Neural crest cell (in vitro differentiated cells): ENCODE data around the gene C12orf56. TPM values are rescaled to one million over a fixed set of nuclear protein-coding genes. Genes with fewer than 3 reads are reported as not detected.

Experiments used
- DNase-seq: peaks from one replicate; pipeline ENCODE4 v3.0.0; 2021; ENCODE audit warnings: low read depth, mixed read lengths, low spot score
- H3K27ac Mint-ChIP-seq: one replicate; pipeline ENCODE4 v1.8.0; 2021; ENCODE audit warnings: mild to moderate bottlenecking, mixed read lengths; ENCODE audit not compliant: unreplicated experiment
- H3K27me3 Mint-ChIP-seq: 2 replicates; pipeline ENCODE4 v1.8.0; 2021; ENCODE audit warnings: low read depth, mild to moderate bottlenecking, mixed read lengths
- H3K36me3 Mint-ChIP-seq: 2 replicates; pipeline ENCODE4 v1.8.0; 2021; ENCODE audit warnings: low read depth, mild to moderate bottlenecking, mixed read lengths
- H3K4me1 Mint-ChIP-seq: 2 replicates; pipeline ENCODE4 v1.8.0; 2021; ENCODE audit warnings: mixed read lengths
- H3K4me3 Mint-ChIP-seq: one replicate; pipeline ENCODE4 v1.8.0; 2021; ENCODE audit warnings: mild to moderate bottlenecking, mixed read lengths
- H3K9me3 Mint-ChIP-seq: 2 replicates; pipeline ENCODE4 v1.8.0; 2021; ENCODE audit warnings: mixed read lengths
- CTCF ChIP-seq: fragments of 200-600 bp; sonication (generic); conservative IDR thresholded peaks from 2 replicates; pipeline ENCODE4 v1.5.0; 2021; ENCODE audit warnings: antibody characterized with exemption, mild to moderate bottlenecking
- total RNA-seq: library from RNA; stranded (reverse); gene quantifications from 2 replicates; pipeline ENCODE4 v1.2.1, GENCODE V29; 2021

C12orf56 gene
- total RNA-seq, 1 donor from 2014 or later = 0.51 TPM

GRCh38 chr12:64411427-64411826, 20.9 kb upstream of the C12orf56 start:
- Mint-ChIP-seq H3K27me3 (no peaks in the 10 kb centered on the region), H3K4me3 (no peak overlapping the region), H3K27ac (no peak overlapping the region), H3K36me3 (peaks cover 9% of the 10 kb centered on the region), H3K9me3 (no peaks in the 10 kb centered on the region), H3K4me1 (peaks cover 16% of the 10 kb centered on the region)
- TF ChIP-seq CTCF = no peak
- DNase-seq = no peak

GRCh38 chr12:64407342-64408223, 17.0 kb upstream of the C12orf56 start:
- no peak for DNase-seq
- Mint-ChIP-seq H3K36me3 (peaks cover 8% of the 10 kb centered on the region), H3K9me3 (no peaks in the 10 kb centered on the region), H3K4me3 (peak overlapping the region; percentile 63), H3K4me1 (peaks cover 26% of the 10 kb centered on the region), H3K27ac (no peak overlapping the region), H3K27me3 (no peaks in the 10 kb centered on the region)
- no peak for TF ChIP-seq CTCF

GRCh38 chr12:64404470-64405256, 14.1 kb upstream of the C12orf56 start:
- Mint-ChIP-seq H3K36me3 (no peaks in the 10 kb centered on the region), H3K27me3 (no peaks in the 10 kb centered on the region), H3K27ac (peak overlapping the region; percentile 99), H3K4me3 (peak overlapping the region; percentile 98), H3K4me1 (peaks cover 29% of the 10 kb centered on the region), H3K9me3 (no peaks in the 10 kb centered on the region)
- DNase-seq = peak; percentile 39
- TF ChIP-seq CTCF = no peak

GRCh38 chr12:64403707-64404469, 13.3 kb upstream of the C12orf56 start, which contains the start of gene XPOT:
Gene XPOT, plus strand, starts transcription at chr12:64404392. Its CDS starts 5,644 bp downstream, at chr12:64410036.
- no peak for TF ChIP-seq CTCF
- Mint-ChIP-seq H3K27ac (peak within 1 kb of the TSS; percentile 99), H3K9me3 (no peaks in the 10 kb centered on the region), H3K27me3 (no peaks in the 10 kb centered on the region), H3K36me3 (no peaks in the 10 kb centered on the region), H3K4me3 (peak within 1 kb of the TSS; percentile 98), H3K4me1 (peaks cover 31% of the 10 kb centered on the region)
- peak; percentile 87 for DNase-seq

- TF ChIP-seq CTCF = no peak
- Mint-ChIP-seq H3K27me3 (no peaks in the 10 kb centered on the region), H3K27ac (no peak overlapping the region), H3K9me3 (no peaks in the 10 kb centered on the region), H3K4me3 (peak overlapping the region; percentile 59), H3K36me3 (no peaks in the 10 kb centered on the region), H3K4me1 (peaks cover 25% of the 10 kb centered on the region)
- DNase-seq = no peak
Observed at GRCh38 chr12:64402181-64402580, 11.6 kb upstream of the C12orf56 start.
